Mesothelial cell of epicardium (in vitro differentiated cells): ENCODE results near the gene SHISA9. TPM values are rescaled to one million over a fixed set of nuclear protein-coding genes. Genes with fewer than 3 reads are reported as not detected.

Source experiments
- DNase-seq, 2 experiments: peaks; one replicate each; pipeline ENCODE4 v3.0.0; 2021; ENCODE audit warnings: low spot score in 2 of 2; ENCODE audit not compliant: unreplicated experiment in 2 of 2
- H3K27ac Mint-ChIP-seq: 2 replicates; pipeline ENCODE4 v1.8.0; 2021; ENCODE audit warnings: mixed read lengths
- H3K27me3 Mint-ChIP-seq: 2 replicates; pipeline ENCODE4 v1.8.0; 2021; ENCODE audit warnings: low read depth, mixed read lengths
- H3K36me3 Mint-ChIP-seq: 2 replicates; pipeline ENCODE4 v1.8.0; 2021; ENCODE audit warnings: mixed read lengths
- H3K4me1 Mint-ChIP-seq: 2 replicates; pipeline ENCODE4 v1.8.0; 2021; ENCODE audit warnings: mixed read lengths
- H3K4me3 Mint-ChIP-seq: 2 replicates; pipeline ENCODE4 v1.8.0; 2021; ENCODE audit warnings: mild to moderate bottlenecking, moderate library complexity, mixed read lengths
- H3K9me3 Mint-ChIP-seq: 2 replicates; pipeline ENCODE4 v1.8.0; 2021; ENCODE audit warnings: mixed read lengths
- total RNA-seq: library from RNA; stranded (reverse); gene quantifications from 3 replicates; pipeline ENCODE4 v1.2.1, GENCODE V29; 2021
- TF ChIP-seq, protein P1 (sequence below): fragments of 200-600 bp; sonication (generic); IDR thresholded peaks from one replicate; pipeline ENCODE4 v1.5.0; 2021; ENCODE audit warnings: antibody characterized with exemption; ENCODE audit not compliant: unreplicated experiment

The SHISA9 gene
- total RNA-seq, 1 donor from 2014 or later, result 0.04 TPM

DNA sequence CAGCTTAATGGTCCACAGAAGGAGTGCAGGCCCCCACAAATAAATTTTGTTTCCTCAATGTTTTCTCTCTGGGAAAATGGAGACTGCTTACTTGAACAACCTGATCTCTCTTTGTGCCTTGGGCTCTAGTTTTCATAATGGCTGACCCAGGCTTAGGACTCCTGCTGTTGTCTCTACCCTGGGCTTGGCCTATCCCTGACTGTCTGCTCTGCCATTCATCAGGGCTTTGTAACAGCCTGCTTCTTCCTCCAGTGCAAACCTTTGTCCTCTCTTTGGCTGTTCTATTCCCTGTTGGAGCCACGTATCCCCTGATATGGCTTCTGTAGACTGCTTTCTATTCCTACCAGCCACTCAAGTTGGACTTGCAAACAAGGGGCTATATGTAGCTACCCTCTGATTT, 139.8 kb downstream of the SHISA9 start:
- H3K9me3 Mint-ChIP-seq, result no peaks in the 10 kb centered on the region
- no peak for DNase-seq
- H3K36me3 Mint-ChIP-seq, result no peaks in the 10 kb centered on the region

DNA sequence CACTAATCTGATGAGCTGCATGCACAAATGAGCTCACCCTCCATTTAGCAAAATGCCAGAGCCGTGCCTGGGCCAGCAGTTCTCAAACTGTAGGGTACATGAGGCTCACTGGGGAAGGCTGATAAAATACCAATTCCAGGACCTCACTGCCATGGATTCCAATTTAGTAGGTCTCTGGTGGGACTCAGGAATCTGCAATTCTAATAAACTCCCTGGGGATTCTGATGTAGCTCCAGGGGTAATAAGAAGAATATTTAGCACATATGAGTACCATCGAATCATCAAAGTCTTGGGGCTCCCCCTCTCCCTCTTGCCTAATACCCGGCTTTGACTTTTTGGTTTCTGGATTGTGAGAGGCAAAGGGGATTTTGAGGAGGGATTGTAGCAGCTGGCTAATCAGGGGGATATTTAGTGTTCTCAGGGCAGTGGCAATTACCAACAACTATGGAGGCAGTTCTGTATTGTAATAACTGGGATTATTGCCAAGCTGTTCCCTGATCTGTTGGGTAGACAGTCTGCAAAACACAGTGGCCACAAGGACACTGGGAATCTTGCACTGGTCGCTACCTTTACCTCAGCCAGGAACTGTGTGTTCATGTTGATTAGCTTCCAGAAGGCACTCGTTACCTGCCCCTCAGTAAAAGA, 140.4 kb downstream of the SHISA9 start:
- H3K4me3 Mint-ChIP-seq, result no peak overlapping the region
- H3K36me3 Mint-ChIP-seq, result no peaks in the 10 kb centered on the region

More for the DNA sequence above, 139.8 kb downstream of the SHISA9 start:
- Mint-ChIP-seq H3K4me3 (no peak overlapping the region), H3K4me1 (no peaks in the 10 kb centered on the region), H3K27me3 (peaks cover 3% of the 10 kb centered on the region), H3K27ac (no peak overlapping the region)
- TF ChIP-seq, protein P1, sequence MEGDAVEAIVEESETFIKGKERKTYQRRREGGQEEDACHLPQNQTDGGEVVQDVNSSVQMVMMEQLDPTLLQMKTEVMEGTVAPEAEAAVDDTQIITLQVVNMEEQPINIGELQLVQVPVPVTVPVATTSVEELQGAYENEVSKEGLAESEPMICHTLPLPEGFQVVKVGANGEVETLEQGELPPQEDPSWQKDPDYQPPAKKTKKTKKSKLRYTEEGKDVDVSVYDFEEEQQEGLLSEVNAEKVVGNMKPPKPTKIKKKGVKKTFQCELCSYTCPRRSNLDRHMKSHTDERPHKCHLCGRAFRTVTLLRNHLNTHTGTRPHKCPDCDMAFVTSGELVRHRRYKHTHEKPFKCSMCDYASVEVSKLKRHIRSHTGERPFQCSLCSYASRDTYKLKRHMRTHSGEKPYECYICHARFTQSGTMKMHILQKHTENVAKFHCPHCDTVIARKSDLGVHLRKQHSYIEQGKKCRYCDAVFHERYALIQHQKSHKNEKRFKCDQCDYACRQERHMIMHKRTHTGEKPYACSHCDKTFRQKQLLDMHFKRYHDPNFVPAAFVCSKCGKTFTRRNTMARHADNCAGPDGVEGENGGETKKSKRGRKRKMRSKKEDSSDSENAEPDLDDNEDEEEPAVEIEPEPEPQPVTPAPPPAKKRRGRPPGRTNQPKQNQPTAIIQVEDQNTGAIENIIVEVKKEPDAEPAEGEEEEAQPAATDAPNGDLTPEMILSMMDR, result no peak

DNA sequence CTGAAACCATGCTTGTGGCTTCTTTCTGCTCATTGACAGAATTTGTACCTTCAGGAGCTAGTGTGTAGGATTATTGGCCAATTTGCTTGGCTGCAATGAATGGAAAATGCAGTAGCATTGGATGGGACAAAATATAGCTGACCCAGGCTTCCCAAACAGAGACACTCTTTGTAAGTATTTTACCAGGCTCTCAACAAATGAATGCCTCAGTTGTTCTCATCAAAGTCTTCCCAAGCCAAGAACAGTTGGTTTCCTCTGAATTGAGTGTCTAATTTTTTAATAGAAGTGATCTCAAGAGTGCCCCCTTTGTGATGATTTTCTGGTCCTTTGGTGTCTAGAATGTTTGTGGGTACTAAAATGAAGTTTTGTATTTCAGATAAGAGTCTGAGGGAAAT, 140.9 kb downstream of the SHISA9 start:
- Mint-ChIP-seq H3K9me3 (no peaks in the 10 kb centered on the region), H3K27me3 (peaks cover 3% of the 10 kb centered on the region), H3K36me3 (no peaks in the 10 kb centered on the region), H3K4me1 (no peaks in the 10 kb centered on the region), H3K27ac (no peak overlapping the region), H3K4me3 (no peak overlapping the region)
- no peak for DNase-seq
- TF ChIP-seq, protein P1, result no peak

More for the DNA sequence above, 140.4 kb downstream of the SHISA9 start:
- TF ChIP-seq, protein P1, result no peak
- DNase-seq, result no peak
- Mint-ChIP-seq H3K9me3 (no peaks in the 10 kb centered on the region), H3K27ac (no peak overlapping the region), H3K27me3 (peaks cover 3% of the 10 kb centered on the region), H3K4me1 (no peaks in the 10 kb centered on the region)

DNA sequence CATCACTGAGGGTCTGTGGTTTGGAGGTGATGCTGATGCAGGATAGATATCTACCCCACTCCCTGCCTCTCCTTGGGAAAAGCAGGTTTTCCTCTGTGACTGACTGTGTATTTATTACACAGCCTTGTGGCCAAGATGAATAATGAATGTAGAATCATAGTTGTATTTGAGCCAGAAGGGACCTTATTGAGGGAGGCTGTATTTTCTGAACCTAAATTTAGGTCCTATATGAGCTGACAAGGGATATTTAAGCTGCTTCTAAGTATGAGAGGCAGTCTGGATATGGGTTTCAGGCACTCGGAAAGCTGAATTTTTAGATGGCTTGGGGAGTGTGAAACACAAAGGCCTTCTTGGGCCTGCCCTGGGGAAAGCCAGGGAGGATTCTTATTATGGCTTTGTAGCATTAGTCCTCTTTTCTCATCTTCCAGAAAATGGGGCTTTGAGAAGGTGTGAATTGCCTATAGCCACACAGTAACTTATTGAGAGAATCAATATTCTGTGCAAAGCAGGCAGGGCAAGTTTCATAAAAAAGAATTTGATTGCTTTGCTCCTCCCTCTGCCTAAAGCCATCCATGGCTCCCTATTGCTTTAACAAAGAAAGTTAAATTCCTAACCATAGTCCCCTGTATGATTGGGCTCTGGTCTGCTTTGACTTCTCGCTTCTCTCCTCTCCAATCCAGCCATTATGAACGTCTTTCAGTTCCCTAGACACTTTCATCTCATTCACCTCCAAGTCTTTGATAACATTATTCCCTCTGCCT, 144.8 kb downstream of the SHISA9 start:
- no peaks in the 10 kb centered on the region for H3K36me3 Mint-ChIP-seq
- DNase-seq, result no peak
- H3K27me3 Mint-ChIP-seq, result peaks cover 3% of the 10 kb centered on the region
- TF ChIP-seq, protein P1, result no peak
- H3K27ac Mint-ChIP-seq, result no peak overlapping the region
- no peak overlapping the region for H3K4me3 Mint-ChIP-seq
- no peaks in the 10 kb centered on the region for H3K4me1 Mint-ChIP-seq
- H3K9me3 Mint-ChIP-seq, result peaks cover 6% of the 10 kb centered on the region

DNA sequence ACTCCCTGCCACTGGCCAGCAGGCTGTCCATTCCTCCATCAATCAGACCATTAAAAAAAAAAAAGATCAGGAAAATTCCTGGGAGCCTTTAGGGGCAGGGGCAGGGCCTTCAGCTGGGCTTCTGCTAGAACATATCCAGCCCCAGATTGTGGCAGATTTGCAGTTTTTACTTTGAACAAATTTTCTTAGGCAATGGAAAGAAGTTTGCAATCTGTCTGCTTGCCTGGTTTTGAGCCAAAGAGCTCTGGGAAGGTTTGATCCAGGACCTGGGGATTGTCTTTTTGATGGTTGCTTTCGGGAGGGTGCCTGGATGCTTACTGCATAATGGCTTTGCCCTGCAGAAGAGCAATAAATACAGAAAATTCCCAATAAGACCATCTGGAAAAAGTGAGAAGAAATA, 145.9 kb downstream of the SHISA9 start:
- Mint-ChIP-seq H3K4me3 (no peak overlapping the region), H3K27ac (no peak overlapping the region), H3K27me3 (peaks cover 3% of the 10 kb centered on the region), H3K9me3 (peaks cover 6% of the 10 kb centered on the region), H3K4me1 (no peaks in the 10 kb centered on the region), H3K36me3 (no peaks in the 10 kb centered on the region)
- DNase-seq, result no peak
- TF ChIP-seq, protein P1, result no peak
